GM13976 (cell line): ENCODE measurements around the gene GORASP2.

Experiments
- DNase-seq: peaks from one replicate; pipeline ENCODE4 v3.0.0; 2012; ENCODE audit warnings: low spot score
- in situ Hi-C: fragments of 300-500 bp; cut with MboI; formaldehyde crosslinking; loops from one replicate; pipeline ENCODE4 v1.12.0; 2022; ENCODE audit warnings: low sequenced_read_pairs, mixed read lengths, inconsistent platforms; ENCODE audit not compliant: unreplicated experiment
- TF ChIP-seq, protein P1 (sequence below): IDR thresholded peaks from 2 replicates; pipeline ENCODE4 v1.5.1; 2012; ENCODE audit warnings: borderline replicate concordance, mild to moderate bottlenecking; ENCODE audit not compliant: insufficient read depth; ENCODE audit errors: extremely low read depth, missing control alignments, control extremely low read depth

GORASP2 gene

GRCh38 chr2:170953941-170954340, 24.9 kb downstream of the GORASP2 start:
- in situ Hi-C loops: loop anchor here (25.0 kb wide), 2 partner anchors 608 to 733 kb away; partner anchors contain the start of gene DYNC1I2
- no peak for DNase-seq
- TF ChIP-seq, protein P1, sequence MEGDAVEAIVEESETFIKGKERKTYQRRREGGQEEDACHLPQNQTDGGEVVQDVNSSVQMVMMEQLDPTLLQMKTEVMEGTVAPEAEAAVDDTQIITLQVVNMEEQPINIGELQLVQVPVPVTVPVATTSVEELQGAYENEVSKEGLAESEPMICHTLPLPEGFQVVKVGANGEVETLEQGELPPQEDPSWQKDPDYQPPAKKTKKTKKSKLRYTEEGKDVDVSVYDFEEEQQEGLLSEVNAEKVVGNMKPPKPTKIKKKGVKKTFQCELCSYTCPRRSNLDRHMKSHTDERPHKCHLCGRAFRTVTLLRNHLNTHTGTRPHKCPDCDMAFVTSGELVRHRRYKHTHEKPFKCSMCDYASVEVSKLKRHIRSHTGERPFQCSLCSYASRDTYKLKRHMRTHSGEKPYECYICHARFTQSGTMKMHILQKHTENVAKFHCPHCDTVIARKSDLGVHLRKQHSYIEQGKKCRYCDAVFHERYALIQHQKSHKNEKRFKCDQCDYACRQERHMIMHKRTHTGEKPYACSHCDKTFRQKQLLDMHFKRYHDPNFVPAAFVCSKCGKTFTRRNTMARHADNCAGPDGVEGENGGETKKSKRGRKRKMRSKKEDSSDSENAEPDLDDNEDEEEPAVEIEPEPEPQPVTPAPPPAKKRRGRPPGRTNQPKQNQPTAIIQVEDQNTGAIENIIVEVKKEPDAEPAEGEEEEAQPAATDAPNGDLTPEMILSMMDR: no peak

GRCh38 chr2:170963386-170963785, 34.3 kb downstream of the GORASP2 start:
- DNase-seq: no peak
- TF ChIP-seq, protein P1: no peak
- in situ Hi-C loops: loop anchor here (25.0 kb wide), 2 partner anchors 599 to 724 kb away; partner anchors contain the start of gene DYNC1I2

DNA sequence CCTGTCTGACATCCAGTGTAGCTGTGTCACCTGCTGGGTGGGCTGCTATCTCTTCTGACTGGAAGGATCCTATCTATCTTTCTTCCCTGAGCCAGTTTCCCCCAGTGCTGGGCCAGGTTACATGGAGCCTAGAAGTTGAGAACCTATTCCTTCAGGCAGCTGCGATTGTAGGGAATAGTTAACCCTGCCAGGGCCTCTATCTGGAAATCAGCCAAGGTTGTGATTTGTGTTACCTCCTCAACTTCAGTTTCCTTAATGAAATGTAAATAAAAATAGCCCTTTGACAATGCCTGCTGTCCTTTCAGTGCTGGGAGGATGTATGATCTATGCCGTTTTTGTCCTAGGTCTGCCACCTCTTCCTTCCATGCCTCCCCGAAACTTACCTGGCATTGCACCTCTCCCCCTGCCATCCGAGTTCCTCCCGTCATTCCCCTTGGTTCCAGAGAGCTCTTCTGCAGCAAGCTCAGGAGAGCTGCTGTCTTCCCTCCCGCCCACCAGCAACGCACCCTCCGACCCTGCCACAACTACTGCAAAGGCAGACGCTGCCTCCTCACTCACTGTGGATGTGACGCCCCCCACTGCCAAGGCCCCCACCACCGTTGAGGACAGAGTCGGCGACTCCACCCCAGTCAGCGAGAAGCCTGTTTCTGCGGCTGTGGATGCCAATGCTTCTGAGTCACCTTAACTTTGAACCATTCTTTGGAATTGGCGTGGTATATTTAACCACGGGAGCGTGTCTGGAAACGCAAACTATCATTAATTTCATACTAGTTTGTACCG, 36.6 kb downstream of the GORASP2 start:
- DNase-seq: no peak

DNA sequence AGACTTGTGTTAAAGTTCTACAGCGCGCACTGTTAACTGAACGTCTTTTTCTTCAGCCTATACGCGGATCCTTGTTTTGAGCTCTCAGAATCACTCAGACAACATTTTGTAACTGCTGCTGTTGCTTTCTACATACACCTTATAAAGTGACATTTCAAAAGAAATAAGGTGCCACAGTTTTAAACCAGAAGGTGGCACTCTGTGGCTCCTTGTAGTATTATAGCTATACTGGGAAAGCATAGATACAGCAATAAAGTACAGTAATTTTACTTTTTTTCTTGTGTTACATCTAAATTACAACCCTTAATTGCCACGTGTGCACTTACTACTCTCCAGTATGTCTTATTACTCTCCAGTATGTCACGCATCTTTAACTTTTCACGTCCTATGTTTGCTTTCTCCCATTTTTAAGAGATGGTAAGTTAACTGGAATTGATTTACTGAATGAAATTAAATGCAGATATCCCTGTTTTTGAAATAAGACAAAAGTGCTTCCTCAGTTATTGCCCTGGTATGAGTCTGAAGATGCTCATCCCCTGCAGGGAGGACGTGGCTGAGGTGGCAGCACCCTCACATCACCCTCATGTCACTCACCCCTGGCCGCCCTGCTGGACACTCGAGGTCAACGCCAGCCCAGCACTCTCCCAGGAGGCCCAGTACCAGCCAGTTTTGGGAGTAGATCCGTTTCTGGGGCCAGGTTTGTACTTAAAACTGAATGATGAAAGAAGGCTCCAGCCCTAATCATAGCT, 37.8 kb downstream of the GORASP2 start:
- TF ChIP-seq, protein P1: no peak
- no peak for DNase-seq
- in situ Hi-C loops: loop anchor here (25.0 kb wide), 2 partner anchors 595 to 720 kb away; partner anchors contain the start of gene DYNC1I2

More for the DNA sequence above, 36.6 kb downstream of the GORASP2 start:
- in situ Hi-C loops: loop anchor here (25.0 kb wide), 2 partner anchors 597 to 722 kb away; partner anchors contain the start of gene DYNC1I2
- TF ChIP-seq, protein P1: no peak

GRCh38 chr2:170967553-170967952, 38.5 kb downstream of the GORASP2 start:
- TF ChIP-seq, protein P1: no peak
- in situ Hi-C loops: loop anchor here (25.0 kb wide), 2 partner anchors 595 to 720 kb away; partner anchors contain the start of gene DYNC1I2
- DNase-seq: no peak

GRCh38 chr2:170968205-170969003, 39.4 kb downstream of the GORASP2 start:
- in situ Hi-C loops: loop anchor here (25.0 kb wide), 2 partner anchors 594 to 719 kb away; partner anchors contain the start of gene DYNC1I2

More at GRCh38 chr2:170968205-170969003, 39.4 kb downstream of the GORASP2 start:
- TF ChIP-seq, protein P1: no peak
- DNase-seq: no peak
